HuH-7.5 (cell line): ENCODE data around the gene NAP1L1.
"Not testable (repeated sequence)": the region's sequence is repeated elsewhere in the genome, so short reads cannot be mapped to it uniquely, and the experiment has no call there.

Source experiments
- DNase-seq: peaks from one replicate; pipeline ENCODE4 v3.0.0; 2011; ENCODE audit warnings: low spot score

Gene NAP1L1

DNA sequence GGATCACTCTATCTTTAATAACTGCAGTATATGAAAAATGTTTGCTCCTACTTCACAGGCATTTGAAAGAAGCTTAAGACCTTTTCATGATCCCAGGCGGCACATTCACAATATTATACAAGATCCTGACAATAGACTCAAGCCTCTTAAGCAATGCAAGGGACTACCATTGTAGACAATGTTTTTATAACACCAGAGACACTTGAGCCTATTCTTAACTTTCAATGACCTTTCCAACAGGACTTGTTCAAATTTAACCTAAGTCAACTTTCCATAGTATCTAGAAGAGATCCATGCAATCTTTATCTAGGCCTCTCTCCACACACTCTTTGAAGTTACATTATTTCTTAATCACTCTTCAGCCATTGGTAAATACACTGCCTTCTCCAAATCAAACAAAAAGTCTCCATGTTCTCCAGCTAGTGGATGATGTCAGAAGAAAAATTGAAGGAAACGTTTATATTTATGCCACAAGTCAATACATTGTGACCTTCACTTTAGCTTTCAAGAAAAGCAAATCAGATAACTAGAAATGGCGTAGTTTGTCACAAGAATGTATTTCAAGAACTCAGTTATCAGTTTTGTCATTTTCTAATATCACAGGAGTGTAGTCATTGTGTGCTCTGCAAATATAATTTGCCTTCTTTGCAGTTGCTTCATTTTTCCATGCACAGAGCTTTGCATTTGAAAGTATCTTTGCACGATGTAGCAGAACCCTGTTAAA, 94.1 kb downstream of the NAP1L1 start:
- DNase-seq, result peak; percentile 9

DNA sequence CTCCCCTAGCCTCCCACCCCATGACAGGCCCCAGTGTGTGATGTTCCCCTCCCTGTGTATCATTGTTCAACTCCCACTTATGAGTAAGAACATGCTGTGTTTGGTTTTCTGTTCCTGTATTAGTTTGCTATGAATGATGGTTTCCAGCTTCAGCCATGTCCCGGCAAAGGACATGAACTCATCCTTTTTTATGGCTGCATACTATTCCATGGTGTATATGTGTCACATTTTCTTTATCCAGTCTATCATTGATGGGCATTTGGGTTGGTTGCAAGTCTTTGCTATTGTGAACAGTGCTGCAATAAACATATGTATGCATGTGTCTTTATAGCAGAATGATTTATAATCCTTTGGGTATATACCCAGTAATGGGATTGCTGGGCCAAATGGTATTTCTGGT, 96.8 kb downstream of the NAP1L1 start:
- DNase-seq, result not testable (repeated sequence)
